Endometrial microvascular endothelial cells (primary cell): ENCODE data around the gene OTC. TPM values are rescaled to one million over a fixed set of nuclear protein-coding genes. Genes with fewer than 3 reads are reported as not detected.

Experiments used
- in situ Hi-C: cut with HindIII; loops from 2 replicates; pipeline ENCODE4 v1.10.0; 2017; ENCODE audit warnings: low sequenced_read_pairs, low pct_unique_long_range_greater_than_20kb; ENCODE audit errors: inconsistent ontology term
- total RNA-seq: library from RNA; depleted of rRNA; stranded (reverse); fragments of >200 nt; gene quantifications from one replicate; pipeline ENCODE4 v1.2.3, GENCODE V29; 2015; ENCODE audit errors: inconsistent ontology term

OTC gene
- total RNA-seq = not detected

GRCh38 chrX:38352362-38352761 is at the start of gene OTC:
Gene OTC, plus strand, starts transcription at chrX:38352604. Its CDS starts 93 bp downstream, at chrX:38352697.
- in situ Hi-C loops = no loop called here

- in situ Hi-C loops = no loop called here
Observed at GRCh38 chrX:38304010-38304409, 48.4 kb upstream of the OTC start.

- in situ Hi-C loops = no loop called here
Observed at GRCh38 chrX:38305971-38306370, 46.4 kb upstream of the OTC start.

- in situ Hi-C loops = no loop called here
Observed at GRCh38 chrX:38311743-38312142, 40.7 kb upstream of the OTC start.

GRCh38 chrX:38312436-38312835 is 40.0 kb upstream of the OTC start:
- in situ Hi-C loops = no loop called here

- in situ Hi-C loops = no loop called here
Observed at GRCh38 chrX:38313190-38313589, 39.2 kb upstream of the OTC start.

GRCh38 chrX:38315186-38315585 is 37.2 kb upstream of the OTC start:
- in situ Hi-C loops = no loop called here

- in situ Hi-C loops = no loop called here
Observed at GRCh38 chrX:38318196-38318595, 34.2 kb upstream of the OTC start.

- in situ Hi-C loops = no loop called here
Observed at GRCh38 chrX:38318606-38319005, 33.8 kb upstream of the OTC start.

- in situ Hi-C loops = no loop called here
Observed at GRCh38 chrX:38320819-38321218, 31.6 kb upstream of the OTC start.

- in situ Hi-C loops = no loop called here
Observed at GRCh38 chrX:38326086-38326485, 26.3 kb upstream of the OTC start.

GRCh38 chrX:38327007-38327774 is 25.2 kb upstream of the OTC start, which contains the start of gene RPGR:
Gene RPGR, minus strand, starts transcription at chrX:38327509. Its CDS starts 142 bp downstream, at chrX:38327367.
- in situ Hi-C loops = no loop called here

- in situ Hi-C loops = no loop called here
Observed at GRCh38 chrX:38327775-38328081, 24.7 kb upstream of the OTC start.

- in situ Hi-C loops = no loop called here
Observed at GRCh38 chrX:38332505-38332904, 19.9 kb upstream of the OTC start.

GRCh38 chrX:38335382-38335781 is 17.0 kb upstream of the OTC start:
- in situ Hi-C loops = no loop called here

- in situ Hi-C loops = no loop called here
Observed at GRCh38 chrX:38336538-38337240, 15.7 kb upstream of the OTC start.

- in situ Hi-C loops = no loop called here
Observed at GRCh38 chrX:38341442-38341841, 11.0 kb upstream of the OTC start.

GRCh38 chrX:38342853-38343778 is 9.3 kb upstream of the OTC start:
- in situ Hi-C loops = no loop called here

GRCh38 chrX:38346150-38346549 is 6.3 kb upstream of the OTC start:
- in situ Hi-C loops = no loop called here
